Thyroid gland (tissue), 4 donors: ENCODE data around the gene C2CD3.

Experiments
- CTCF ChIP-seq, 6 experiments: fragments of 200-600 bp in 3 of 6; fragments of 450-650 bp in 3 of 6; sonication (generic) in 3 of 6; IDR thresholded peaks; one replicate each; pipeline ENCODE4 v1.5.1; 2016 to 2019; ENCODE audit warnings: antibody characterized with exemption in 6 of 6, mild to moderate bottlenecking in 2 of 6, inconsistent platforms in 1 of 6, moderate library complexity in 1 of 6
- POLR2A ChIP-seq, 2 donors: fragments of 450-650 bp; IDR thresholded peaks; one replicate each; pipeline ENCODE4 v1.6.1; 2017; ENCODE audit warnings: antibody characterized with exemption in 2 of 2, mild to moderate bottlenecking in 2 of 2, moderate library complexity in 1 of 2

- TF ChIP-seq POLR2A (IDR thresholded peaks at IDR 0.05): no peak
- no peak for TF ChIP-seq CTCF (IDR thresholded peaks at IDR 0.05)
Observed at GRCh38 chr11:73991471-73992006, 179.3 kb downstream of the C2CD3 start.
